Renal cortical epithelial cell (primary cell): ENCODE measurements around the gene CEPT1. TPM values are rescaled to one million over a fixed set of nuclear protein-coding genes. Genes with fewer than 3 reads are reported as not detected.
A peak's percentile ranks its signal among the peaks of the same experiment; 100 is the strongest.

Source experiments
- DNase-seq: peaks from one replicate; pipeline ENCODE4 v3.0.0-alpha.2; 2011; ENCODE audit warnings: low read depth
- total RNA-seq: library from RNA; depleted of rRNA; stranded (reverse); fragments of >200 nt; gene quantifications from 2 replicates; pipeline ENCODE4 v1.2.3, GENCODE V29; 2014

Gene CEPT1
- total RNA-seq, 1 donor from 2014 or later, result 52.7 TPM

- DNase-seq, result peak; percentile 76
Measured at GRCh38 chr1:111192658-111193519, 52.9 kb downstream of the CEPT1 start.

DNA sequence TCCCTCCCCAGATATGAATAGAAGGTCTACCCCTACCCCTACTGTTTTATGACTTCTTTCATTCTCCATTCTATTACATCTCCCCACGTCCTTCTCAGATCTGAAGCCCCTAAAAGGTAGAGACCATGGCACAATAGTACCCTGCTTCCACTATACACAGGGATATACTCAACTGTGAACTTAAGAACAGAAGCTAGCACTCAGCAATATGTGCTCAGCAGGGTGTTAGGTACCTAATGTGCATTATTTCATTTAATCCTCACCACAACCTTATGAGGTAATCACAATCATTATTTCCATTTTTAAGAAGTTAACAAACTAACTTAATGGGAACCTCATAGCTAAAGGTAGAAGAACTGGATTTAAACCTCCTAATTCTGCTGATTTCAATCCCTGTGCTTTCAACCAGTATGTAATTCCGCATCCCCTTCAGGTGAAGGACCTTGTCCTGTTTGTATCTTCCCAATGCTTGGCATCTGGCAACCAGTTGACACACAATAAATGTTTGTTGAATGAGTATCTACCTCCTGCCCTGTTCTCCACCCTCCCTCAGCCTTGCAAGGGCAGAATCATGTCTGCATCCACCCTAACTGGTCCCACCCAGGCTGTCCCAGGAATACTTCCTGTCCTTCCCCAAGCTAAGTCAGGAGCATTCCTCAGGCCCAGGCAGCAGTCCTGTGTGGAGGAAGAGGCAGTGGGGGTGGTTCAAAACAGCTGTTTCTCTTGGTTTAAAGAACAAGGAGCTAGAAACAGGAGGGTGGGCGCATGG, 53.9 kb downstream of the CEPT1 start:
- no peak for DNase-seq

GRCh38 chr1:111195002-111195684, 55.1 kb downstream of the CEPT1 start:
- no peak for DNase-seq

GRCh38 chr1:111196213-111196612, 56.2 kb downstream of the CEPT1 start:
- DNase-seq, result no peak

DNA sequence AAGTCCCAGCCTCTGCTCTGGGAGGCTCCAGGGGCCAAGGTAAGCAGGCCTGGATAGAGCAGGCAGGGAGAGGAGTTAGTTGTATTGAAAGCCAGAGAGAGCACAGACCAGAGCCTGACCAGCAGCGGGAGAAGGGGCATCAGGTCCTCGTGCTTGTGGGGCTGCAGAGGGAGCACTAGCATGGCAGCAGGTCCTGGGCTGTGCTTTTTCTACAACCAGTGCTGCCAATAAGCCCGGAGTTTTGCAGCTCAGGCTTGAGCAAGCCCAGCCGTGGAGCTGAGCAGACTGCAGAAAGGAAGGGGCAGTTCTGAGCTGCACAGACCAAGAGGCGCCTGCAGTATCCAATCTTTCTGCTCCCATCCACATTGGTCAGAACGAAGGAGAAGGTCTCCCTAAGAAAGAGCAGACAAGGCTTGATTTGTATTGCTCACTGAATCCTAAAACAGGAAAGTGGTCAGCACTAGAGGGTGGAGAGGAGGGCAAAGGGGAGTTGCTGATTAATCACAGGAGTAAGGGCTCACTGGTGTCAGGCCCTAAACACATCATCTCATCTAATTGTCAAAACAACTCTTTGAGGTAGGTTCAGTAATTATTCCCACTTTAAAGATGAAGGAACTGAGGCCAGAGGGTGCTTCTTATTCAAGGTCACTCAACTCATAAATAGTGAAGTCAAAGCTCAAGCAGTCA, 57.7 kb downstream of the CEPT1 start:
- DNase-seq, result no peak

GRCh38 chr1:111198836-111199235, 58.8 kb downstream of the CEPT1 start:
- DNase-seq, result no peak

DNA sequence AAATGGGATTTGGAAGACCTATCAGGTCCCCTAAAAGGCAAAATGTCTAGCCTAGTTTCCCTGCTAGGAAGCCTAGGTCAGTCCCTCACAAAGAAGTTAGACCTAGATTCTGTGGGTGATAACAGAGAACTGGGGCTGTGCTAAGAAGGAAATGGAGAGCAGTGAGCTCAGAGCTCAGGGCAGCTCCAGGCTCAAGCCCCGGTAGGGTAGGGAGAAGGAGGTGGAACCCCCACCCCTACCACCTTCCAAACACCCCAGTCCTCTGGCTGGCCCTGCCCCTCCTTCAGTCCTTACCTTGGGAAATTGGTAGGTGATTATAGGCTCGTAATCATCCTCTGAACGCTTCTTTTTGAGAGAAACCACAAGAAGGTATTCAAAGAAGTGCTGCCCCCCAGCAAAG, 59.3 kb downstream of the CEPT1 start:
- DNase-seq, result no peak

DNA sequence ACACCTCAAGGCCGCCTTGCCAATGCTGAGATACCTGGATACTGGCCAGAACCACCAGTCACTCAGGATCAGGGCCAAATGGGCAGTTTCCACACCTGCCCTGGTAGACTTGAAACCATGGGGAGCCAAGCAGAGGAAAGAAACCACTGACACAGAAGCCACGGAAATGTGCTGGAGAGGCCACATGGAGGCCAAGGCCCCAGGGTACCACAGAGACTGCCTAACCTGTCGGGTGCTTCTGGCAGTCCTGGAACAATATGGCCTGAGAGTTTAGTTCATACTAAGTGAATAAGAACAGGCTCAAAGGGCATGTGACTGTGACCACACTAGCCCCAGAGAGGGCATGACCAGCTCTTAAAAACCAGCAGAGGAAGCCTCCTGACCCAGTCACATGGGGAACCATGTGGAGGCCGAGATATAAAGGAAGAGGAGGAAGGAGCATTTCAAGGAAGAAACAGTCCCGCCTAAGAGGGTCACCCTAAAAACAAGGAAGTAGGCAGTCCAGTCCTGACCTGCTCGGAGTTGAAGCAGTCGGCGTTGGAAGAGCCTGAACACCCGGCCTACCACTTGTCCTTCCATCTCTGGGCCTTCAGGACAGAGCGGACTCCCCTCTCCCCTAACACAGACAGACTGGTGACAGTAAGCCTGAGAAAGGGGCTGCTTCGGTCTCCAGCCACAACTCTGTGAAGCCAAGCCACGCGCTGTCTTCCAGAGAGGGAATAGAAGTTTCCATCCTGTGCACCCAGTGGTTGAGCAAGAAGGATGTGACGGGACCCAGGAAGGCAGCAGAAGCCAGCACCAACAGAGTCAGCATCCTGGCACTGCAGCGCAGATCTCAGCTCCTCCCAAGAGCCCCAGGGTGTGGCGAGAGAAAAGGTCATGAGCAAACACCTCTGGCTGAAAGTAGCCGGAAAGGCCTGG, 60.1 kb downstream of the CEPT1 start, which contains the start of gene DENND2D:
Gene DENND2D, minus strand, starts transcription at position 766 of the 921 bp plus-strand sequence. Its CDS starts 187 bp downstream, at position 579.
- DNase-seq, result peak; percentile 47

DNA sequence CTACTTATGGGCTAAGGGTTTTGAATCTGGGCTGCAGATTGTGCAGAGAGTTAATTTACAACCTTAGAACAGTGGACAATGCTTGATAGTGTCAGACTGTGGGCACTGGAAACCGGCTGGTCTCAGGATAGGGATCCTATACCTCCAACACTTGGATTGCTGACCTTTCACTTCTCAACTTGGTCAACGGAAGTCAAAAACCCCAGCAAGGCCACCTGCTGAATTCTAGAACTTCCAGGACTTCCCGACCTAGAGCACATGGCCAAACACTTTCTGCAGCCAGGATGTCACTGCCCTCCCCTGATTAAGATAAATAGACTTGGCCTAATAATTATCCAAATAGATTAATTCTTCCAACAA, 60.8 kb downstream of the CEPT1 start:
- no peak for DNase-seq

GRCh38 chr1:111201275-111202090, 61.5 kb downstream of the CEPT1 start:
- no peak for DNase-seq

GRCh38 chr1:111202366-111202706, 62.3 kb downstream of the CEPT1 start:
- no peak for DNase-seq

DNA sequence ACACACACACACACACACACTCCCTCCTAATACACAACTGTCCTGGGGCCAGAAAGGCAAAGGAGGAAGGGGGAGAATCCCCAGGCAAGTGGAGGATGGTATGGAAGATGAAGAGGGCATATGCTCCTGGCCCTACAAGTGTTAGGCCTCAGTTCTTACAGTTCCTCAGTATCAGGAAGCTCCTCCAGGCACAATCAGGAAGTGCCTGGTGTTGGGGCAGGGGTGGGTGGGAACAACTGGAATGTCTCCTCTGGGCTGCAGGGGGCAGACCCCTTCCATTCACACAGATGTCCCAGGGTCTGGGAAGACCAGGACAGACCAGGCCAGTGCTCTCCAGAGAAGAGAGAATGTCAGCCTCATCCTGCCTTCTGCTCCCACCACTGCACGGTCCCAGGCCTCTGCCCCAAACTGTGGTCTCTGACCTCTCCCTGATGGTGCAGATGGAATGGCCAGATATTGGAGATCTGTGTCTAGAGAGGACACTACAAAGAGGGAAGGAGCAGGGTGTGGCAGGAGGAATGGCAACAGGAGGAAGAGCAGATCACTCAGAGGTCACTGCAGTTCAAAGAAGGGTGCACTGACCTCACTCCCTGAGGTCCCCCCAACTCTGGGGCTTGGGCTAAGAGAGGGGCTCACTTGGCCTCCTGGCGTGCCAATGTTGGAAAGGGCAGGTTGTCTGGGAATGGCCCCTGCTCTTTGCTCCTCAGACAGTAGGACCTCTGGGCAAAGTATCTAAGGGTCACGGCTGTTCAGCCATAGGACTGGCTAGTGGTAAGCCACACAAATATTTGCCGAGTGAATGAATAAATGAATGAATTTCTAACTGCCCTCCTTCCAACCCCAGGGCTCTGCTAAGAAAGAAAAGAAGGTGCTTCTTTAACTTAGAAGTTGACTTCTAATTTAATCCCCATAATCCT, 62.9 kb downstream of the CEPT1 start:
- peak; percentile 70 for DNase-seq

DNA sequence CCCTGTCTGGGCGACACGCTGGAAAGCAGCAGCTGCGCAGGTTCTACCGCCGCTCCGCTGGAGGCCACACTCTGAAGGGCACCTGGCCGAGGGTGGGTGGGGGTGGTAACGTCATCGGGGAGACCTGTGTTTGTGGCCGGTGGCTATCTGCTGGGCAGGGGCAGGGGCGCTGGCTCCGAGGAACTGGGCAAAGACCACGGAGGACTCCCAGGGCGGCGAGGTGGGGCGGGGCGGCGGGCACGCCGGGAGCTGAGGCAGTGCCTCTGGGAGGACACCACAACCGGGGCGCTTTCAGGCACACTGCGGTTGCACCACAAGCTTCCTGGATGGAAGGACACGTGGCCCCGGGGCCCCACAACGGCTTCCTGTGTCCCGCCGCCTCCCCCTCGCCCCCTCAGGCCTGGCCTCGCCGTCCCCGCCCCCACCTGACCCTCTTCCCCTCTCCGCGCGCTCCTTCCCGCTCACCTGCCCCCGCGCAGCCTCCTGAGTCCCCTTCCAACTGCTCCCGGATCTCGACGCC, 63.7 kb downstream of the CEPT1 start:
- DNase-seq, result peak; percentile 69

- DNase-seq, result no peak
Measured at GRCh38 chr1:111204201-111204982, 64.4 kb downstream of the CEPT1 start.

DNA sequence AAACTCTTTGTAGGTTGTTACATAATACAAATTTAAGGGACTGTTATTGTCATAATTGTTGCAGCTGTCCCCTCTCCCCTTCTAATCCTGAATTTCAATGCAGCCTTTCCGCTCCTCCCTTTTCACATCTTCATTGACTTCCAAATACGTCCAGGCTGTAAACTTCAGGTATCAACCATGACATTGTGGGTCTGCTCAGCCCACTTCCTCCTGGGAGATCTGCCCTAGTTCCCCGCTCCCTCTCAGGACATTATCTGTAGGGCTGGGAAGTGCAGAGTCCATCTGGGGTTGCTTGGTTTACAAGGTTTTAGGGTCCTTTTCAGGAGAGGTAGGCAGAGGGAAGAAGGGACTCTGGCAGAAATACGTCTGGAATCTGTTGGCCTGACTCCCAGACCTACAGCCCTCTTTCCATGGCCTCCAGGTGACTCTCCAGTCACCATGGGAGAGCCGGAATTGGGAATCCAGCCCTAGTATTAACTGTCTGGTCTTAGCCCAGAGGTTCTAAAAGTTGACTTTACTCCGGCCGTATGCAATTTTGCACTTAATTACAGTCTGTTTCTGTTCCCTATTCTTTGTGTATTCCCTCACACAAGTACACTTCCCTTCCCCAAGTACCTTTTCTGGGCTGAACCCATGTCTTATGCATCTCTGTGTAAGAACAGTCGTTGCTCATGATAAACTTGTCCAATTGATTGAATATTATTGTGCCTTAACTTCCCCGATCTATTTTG, 65.1 kb downstream of the CEPT1 start:
- DNase-seq, result no peak

GRCh38 chr1:111205714-111206050, 65.7 kb downstream of the CEPT1 start:
- no peak for DNase-seq

- no peak for DNase-seq
Measured at GRCh38 chr1:111208921-111209320, 68.9 kb downstream of the CEPT1 start.
